WI38 (cell line): Measurements from ENCODE around the gene RAPGEF5.

Experiments used
- H3K4me3 ChIP-seq: 2 replicates; pipeline ENCODE4 v1.5.1; 2011; ENCODE audit warnings: low read depth, mild to moderate bottlenecking, control low read depth, low read length
- CTCF ChIP-seq: IDR thresholded peaks from 2 replicates; pipeline ENCODE4 v1.5.1; 2012; ENCODE audit warnings: low read depth, mild to moderate bottlenecking, control low read depth, low read length

The RAPGEF5 gene

GRCh38 chr7:22075561-22075960 is 281.4 kb downstream of the RAPGEF5 start:
- TF ChIP-seq CTCF: no peak
- H3K4me3 ChIP-seq: no peak overlapping the region

- no peak overlapping the region for H3K4me3 ChIP-seq
- no peak for TF ChIP-seq CTCF
These were observed 282.1 kb downstream of the RAPGEF5 start for GRCh38 chr7:22074897-22075296.
